CD4-positive, alpha-beta T cell treated with Interleukin-4 for 1 hour (primary cell): ENCODE measurements around the gene CASP3.
A peak's percentile ranks its signal among the peaks of the same experiment; 100 is the strongest.

ENCODE experiments used
- DNase-seq, 2 donors: peaks; one replicate each; pipeline ENCODE4 v3.0.0-alpha.2; 2020 to 2022

CASP3 gene

GRCh38 chr4:184649026-184649970, at the start of gene CASP3, which contains the start of gene PRIMPOL:
TSS of gene CASP3 (minus strand) at chr4:184649447. CDS start at chr4:184638453, 10,994 bp downstream.
TSS of gene PRIMPOL (plus strand) at chr4:184649738. CDS start at chr4:184657141, 7,403 bp downstream.
- peak; percentile 96 for DNase-seq

- no peak for DNase-seq
Observed at GRCh38 chr4:184697956-184698355, 48.7 kb upstream of the CASP3 start.

DNA sequence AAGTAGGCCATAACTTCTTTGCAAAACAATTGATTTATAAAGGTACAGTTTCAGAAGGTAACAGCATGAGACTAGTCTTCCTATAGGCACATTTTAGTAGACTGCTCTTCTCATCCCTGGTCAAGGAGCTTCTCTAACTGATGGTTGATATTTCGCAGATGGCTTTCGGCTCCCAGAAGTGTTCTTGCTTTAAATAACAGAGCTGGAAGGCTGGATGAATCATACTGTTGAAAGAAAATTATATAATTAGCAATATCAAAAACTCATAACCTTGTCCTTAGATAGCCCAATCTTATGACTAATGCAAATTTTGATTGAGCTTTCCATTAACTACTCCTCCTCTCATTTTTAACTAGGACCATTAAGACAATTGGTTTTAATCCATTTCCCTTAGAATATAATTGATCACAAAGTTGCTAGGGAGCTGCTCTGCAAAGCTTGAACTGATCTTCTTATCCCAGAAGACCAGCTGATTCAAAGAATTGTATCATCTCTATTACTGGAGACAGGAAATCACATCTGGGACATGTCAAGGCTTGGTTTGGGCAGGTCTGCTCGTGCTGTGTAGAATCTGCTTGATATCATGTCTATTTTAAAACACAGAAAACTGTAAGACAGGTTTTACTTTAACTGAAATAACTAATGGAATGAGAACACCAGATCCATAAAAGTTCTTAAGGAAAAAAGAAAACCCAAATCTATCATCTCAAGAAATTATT, 46.1 kb upstream of the CASP3 start:
- DNase-seq = no peak

DNA sequence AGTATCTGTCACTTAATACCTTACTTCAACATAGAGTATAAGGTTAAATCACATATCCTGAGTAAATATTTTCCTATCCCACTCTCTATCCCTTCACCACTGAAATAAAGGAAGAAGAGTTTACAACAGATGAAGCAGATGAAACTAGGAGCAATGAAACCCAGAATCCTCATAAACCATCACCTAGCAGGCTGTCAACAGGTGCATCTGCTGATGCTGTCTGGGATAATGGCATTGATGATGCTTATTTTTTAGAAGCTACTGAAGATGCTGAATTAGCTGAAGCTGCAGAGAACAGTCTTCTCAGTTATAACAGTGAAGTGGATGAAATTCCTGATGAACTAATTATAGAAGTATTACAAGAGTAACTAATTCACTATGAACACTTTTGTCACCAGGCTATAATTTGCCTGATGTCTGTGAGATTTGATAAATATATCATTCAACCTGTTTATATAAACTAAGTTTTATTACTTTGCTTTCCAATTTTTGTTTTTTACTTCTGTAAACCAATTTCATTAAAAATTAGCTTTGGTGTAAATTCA, 45.2 kb upstream of the CASP3 start:
- DNase-seq = no peak

DNA sequence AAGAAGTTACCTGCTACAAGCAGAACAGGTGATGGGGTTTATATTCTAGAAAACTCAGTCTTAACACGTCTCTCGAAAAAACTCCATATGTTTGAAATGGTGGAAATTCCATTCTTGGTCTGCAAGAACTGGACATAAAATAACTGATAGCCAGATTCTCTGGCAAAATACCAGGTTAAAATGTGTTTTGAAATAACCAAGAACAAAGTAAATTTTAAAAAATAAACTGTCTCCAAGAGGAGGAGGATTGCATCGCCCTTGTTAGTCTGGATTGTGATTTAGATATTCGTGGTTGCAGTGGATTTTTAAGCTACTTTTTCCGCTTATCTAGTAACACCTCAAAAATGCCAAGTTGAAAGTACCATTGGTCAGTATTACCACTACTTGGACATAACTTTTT, 43.8 kb upstream of the CASP3 start:
- DNase-seq = no peak

GRCh38 chr4:184689681-184690080, 40.4 kb upstream of the CASP3 start:
- no peak for DNase-seq

GRCh38 chr4:184688447-184688846, 39.2 kb upstream of the CASP3 start:
- no peak for DNase-seq

DNA sequence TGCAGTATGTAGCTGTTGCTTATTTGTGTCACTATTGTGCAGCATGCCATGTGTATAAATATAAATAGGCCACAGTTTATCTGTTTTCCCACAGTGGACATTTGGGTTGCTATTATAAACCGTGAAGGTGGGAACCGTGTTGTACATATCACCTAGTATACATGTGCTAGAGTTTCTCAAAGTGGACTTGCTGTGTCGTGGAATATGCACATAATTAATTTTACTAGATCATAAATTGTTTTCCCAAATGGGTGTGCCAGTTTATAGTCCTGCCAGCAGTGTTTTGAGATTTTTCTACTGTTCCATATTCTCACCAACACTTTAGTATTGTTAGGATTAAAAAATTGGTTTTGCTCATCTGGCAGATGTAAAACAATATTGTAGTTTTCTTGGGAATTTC, 38.8 kb upstream of the CASP3 start:
- no peak for DNase-seq

DNA sequence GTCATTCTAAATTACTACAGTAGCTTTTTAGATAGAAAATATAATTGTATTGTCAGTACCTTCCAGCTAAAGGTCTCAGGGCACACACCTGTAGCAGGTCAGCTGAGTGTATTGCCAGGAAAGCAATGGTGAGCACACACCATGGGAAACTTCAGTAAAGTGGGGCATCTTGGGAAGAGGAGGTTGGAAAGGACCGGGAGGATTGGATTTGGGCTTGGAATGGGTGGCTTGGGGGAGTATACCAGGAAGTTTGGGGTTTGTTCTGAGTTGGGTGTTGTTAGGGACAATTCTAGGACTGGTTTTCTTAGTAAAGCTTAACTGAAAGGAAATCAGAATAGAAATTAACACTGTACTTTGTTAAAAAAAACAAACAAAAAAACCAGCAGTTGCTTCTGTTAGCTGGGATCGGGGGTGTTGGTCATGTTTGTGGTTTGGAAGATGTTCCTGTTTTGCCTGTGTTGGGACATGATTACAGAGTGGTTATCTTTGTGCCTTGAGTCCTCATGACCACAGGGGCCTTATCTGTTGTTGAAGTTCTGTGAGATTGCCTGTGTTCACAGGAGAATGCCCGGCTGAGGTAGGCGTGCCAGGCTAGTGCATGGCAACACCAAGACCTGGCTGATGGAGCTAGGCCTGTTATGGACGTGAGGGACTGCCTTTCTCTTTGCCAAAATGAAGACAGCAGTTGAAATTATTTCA, 35.4 kb upstream of the CASP3 start:
- DNase-seq = peak; percentile 6 to 26

- no peak for DNase-seq
Observed at GRCh38 chr4:184681916-184682315, 32.7 kb upstream of the CASP3 start.

- no peak for DNase-seq
Observed at GRCh38 chr4:184680698-184681097, 31.5 kb upstream of the CASP3 start.

DNA sequence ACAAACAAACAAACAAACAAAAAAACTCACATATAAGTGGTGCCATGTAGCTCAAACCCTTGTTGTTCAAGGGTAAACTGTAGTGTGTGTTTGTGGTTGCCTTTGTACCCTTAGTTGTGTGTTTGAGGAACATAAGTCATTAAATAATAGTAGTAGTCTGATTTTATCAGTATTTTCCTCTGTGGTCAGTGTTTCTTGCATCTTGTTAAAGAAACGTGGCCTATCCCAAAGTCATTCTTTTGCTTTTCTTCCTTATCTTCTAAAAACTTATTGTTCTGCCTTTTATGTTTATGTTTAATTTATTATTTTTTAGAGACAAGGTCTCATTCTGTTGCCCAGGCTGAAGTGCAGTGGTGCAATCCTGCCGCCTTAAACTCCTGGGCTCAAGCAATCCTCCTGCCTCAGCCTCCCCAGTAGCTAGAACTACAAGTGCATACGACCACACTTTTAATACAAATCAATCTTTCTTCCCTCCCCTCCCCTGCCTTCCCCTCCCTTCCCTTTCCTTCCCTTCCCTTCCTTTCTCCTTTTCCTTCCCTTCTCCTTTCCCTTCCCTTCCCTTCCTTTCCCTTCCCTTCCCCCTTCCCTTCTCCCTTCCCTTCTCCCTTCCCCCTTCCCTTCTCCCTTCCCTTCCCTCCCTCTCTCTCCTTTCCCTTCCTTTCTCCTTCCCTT, 26.7 kb upstream of the CASP3 start:
- DNase-seq = no peak

- no peak for DNase-seq
Observed at GRCh38 chr4:184675018-184675417, 25.8 kb upstream of the CASP3 start.

DNA sequence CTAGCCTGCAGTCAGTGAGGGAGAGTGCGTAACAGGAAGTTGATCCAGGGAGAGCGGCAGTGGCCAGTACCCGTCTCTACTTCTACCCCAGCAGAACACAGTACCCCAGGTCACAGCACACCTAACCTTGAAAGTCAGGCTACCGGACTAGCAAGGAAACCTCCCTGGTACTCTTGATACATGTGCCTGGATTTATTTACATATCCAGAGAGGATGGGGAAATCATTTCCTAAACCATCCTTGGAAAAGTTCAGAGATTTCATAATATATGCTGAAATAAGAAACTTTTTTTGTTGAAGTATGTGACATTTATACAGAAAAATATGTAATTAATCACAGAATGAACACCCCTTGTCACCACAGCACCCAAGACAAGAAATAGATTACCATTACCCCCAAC, 24.8 kb upstream of the CASP3 start:
- no peak for DNase-seq

- no peak for DNase-seq
Observed at GRCh38 chr4:184672741-184673140, 23.5 kb upstream of the CASP3 start.

DNA sequence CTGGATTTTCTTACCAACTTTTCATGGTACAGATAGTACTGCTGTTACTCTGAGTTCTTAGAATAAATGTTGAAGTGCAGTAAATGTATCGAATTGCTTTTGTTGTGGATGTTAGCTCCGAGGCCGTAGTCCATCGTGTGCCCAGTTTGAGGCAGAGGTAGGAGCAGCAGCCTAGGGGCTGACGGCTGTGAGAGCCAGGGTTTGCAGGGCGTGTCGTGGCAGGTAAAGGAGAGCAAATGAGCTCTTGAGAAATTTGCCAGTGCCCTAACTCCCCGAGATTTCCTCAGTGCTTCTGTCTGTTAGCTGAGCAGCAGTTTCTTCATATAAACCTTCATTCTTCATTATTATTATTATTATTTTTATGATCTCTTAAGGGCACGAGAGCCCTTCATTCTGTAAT, 21.9 kb upstream of the CASP3 start:
- no peak for DNase-seq

DNA sequence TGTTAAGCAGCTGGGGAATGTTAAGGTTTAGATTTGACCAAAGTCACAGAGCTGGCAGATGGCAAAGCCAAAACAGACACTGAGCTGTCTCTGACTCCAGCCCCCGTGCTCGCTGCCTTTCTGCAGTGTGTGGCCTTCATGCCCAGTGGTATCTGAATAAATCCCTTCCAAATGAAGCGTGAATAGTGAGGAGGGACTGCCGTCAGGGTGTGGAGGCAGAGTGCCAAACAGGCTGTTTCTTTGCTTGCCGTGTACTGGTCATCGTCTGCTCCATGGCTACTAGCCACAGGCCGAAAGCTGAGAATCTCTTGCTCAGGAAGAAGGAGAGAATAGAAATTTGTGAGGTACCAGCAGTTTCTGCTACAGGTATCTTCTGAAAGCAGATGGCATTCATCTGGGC, 20.0 kb upstream of the CASP3 start:
- no peak for DNase-seq

GRCh38 chr4:184668511-184669114, 19.4 kb upstream of the CASP3 start:
- DNase-seq = peak; percentile 27 to 56

GRCh38 chr4:184668096-184668495, 18.8 kb upstream of the CASP3 start:
- DNase-seq = no peak

DNA sequence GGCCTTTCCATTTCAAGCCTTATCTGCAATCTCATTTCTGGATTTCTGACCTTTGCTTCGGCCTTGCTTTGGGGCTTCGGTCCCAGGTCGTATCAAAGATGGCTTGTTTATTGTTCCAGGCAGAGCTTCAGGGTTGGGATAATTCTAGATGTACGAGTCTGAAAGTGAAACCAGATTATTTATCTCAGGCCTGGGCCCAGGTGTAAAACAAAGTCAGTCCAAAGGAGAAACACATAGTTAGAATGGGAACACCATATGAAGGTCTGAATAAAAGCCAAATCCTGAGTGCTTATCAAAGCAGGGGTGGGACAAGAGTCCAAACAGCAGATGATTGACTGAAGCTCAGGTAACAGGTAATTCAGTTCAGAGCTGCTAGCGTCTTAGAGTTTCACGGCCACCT, 17.4 kb upstream of the CASP3 start:
- DNase-seq = no peak

GRCh38 chr4:184664445-184665210, 15.4 kb upstream of the CASP3 start:
- no peak for DNase-seq
